ENCODE measurements around the gene ARMH3. TPM values are rescaled to one million over a fixed set of nuclear protein-coding genes. Genes with fewer than 3 reads are reported as not detected.

Gene ARMH3
- total and polyA plus RNA-seq, 10 donors: 11.6 to 37.4 (median 21.6) TPM

DNA sequence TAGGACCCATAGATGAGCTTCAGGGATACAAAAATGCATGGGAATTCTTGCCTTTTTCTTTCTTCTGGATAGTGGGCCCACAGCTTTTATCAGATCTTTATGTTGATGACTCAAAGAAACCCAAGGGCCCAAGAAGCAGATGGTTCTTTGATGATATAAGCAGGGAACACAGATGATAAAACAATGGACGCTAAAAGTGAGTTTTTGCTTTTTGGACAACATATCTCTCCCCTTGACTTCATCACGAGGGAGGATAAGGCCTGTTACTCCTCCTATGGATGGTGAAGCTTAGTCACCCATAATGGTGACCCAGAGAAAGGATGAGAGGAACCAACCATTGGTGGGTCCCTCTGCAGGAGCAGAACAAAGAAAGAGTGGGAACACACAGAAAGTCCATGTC, 231.2 kb downstream of the ARMH3 start:
- 72 to 95% (median 89%) methylated on average over 2 of the region's 2 CpGs for WGBS, 5 donors
- intact Hi-C loops (cut with DNase I; ENCODE audit: low total_unique reads): no loop called here
- no peak overlapping the region for H3K27ac ChIP-seq
- H3K9me3 ChIP-seq: no peaks in the 10 kb centered on the region
- peaks cover 0 to 35% (median 0%) of the 10 kb centered on the region in 6 donors for H3K36me3 ChIP-seq
- TF ChIP-seq POLR2A (IDR thresholded peaks at IDR 0.05): no peak
- TF ChIP-seq POLR2AphosphoS5 (IDR thresholded peaks at IDR 0.05): no peak
- TF ChIP-seq CTCF (IDR thresholded peaks at IDR 0.05 in 8 of 11, conservative IDR thresholded peaks at IDR 0.05 in 3 of 11): no peak
- peaks cover 0 to 19% (median 9%) of the 10 kb centered on the region in 6 donors for H3K4me1 ChIP-seq
- DNase-seq: no peak
- no peak overlapping the region for H3K4me3 ChIP-seq
- no peaks in the 10 kb centered on the region for H3K27me3 ChIP-seq (replicated peaks in 1 of 7)

GRCh38 chr10:101818872-101819633, 236.9 kb downstream of the ARMH3 start:
- peak; percentile 83 for DNase-seq
- Histone ChIP-seq H3K27me3 (replicated peaks in 1 of 7) (no peaks in the 10 kb centered on the region), H3K9me3 (no peaks in the 10 kb centered on the region), H3K4me3 (peak overlapping the region; percentile 5 to 100 (median 95)), H3K4me1 (peaks cover 9 to 48% (median 29%) of the 10 kb centered on the region in 6 donors), H3K27ac (peak overlapping the region; percentile 67 to 99 (median 97)), H3K36me3 (no peaks in the 10 kb centered on the region)
- intact Hi-C loops (cut with DNase I; ENCODE audit: low total_unique reads): no loop called here
- WGBS, 5 donors: 25 to 33% (median 28%) methylated on average over 14 of the region's 14 CpGs
- TF ChIP-seq CTCF (IDR thresholded peaks at IDR 0.05 in 8 of 11, conservative IDR thresholded peaks at IDR 0.05 in 3 of 11) (no peak), POLR2A (IDR thresholded peaks at IDR 0.05) (no peak)

DNA sequence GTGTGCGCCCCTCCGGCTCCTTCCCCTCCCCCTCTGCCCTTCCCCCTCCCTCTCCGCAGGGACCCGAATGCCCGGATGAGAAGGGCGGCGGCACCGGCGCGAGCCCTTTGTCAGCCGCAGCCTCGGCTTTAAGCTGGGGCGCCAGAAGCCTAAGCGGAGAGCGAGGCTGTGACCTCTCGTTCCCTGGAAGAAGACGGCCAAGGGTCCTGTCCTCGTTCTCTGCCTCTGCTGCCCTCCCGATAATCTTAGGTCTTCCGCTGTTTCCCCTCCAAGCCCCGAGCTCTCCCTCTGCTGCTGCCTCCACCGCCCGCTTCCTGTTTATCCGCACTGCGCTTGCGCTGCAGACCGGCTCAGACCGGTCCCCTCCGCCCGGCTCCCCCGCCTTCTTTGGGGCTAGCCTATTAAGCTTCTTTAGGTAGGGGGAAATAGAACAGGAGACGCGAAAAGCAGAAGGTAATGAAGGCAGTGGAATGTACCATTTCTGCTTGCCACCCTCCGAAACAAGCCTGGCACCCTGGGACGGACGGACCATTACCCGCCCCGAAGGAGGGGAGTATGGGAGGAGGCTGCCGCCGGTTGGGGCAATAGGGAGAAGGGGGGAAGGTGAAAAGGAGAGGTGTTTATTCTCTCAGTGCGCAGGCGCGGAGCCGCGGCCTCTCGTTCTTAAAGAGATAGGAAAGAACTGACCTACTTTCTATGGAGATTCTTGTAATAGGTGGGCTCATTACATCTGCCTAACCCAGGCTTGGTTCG, 237.7 kb downstream of the ARMH3 start, which contains the start of gene OGA:
Gene OGA (minus strand): TSS at position 326 of the 753 bp plus-strand sequence. CDS start 422 bp downstream, outside the sequence.
- Histone ChIP-seq H3K4me1 (peaks cover 15 to 56% (median 36%) of the 10 kb centered on the region in 6 donors), H3K9me3 (no peaks in the 10 kb centered on the region), H3K27me3 (replicated peaks in 1 of 7) (no peaks in the 10 kb centered on the region), H3K36me3 (peaks cover 0 to 5% (median 0%) of the 10 kb centered on the region in 6 donors), H3K4me3 (peak within 1 kb of the TSS; percentile 91 to 100 (median 99)), H3K27ac (peak within 1 kb of the TSS; percentile 95 to 99 (median 97))
- intact Hi-C loops (cut with DNase I; ENCODE audit: low total_unique reads): no loop called here
- WGBS, 5 donors: 1% methylated on average over 29 to 47 of the region's 47 CpGs
- DNase-seq: peak; percentile 99
- peak in 2 of 11 experiments; percentile 16 to 18 for TF ChIP-seq CTCF (IDR thresholded peaks at IDR 0.05 in 8 of 11, conservative IDR thresholded peaks at IDR 0.05 in 3 of 11)
- TF ChIP-seq POLR2A (IDR thresholded peaks at IDR 0.05): peak; percentile 70 to 96 (median 94)
- peak; percentile 99 for TF ChIP-seq POLR2AphosphoS5 (IDR thresholded peaks at IDR 0.05)
